Vagina (tissue), 2 donors: ENCODE measurements around the gene IFT27. TPM values are rescaled to one million over a fixed set of nuclear protein-coding genes. Genes with fewer than 3 reads are reported as not detected.
"Not testable (repeated sequence)": the region's sequence is repeated elsewhere in the genome, so short reads cannot be mapped to it uniquely, and the experiment has no call there.

Experiments used
- DNase-seq, 2 donors: peaks; one replicate each; pipeline ENCODE4 v3.0.0-alpha.2; 2017; ENCODE audit errors: extremely low spot score in 2 of 2
- H3K27ac ChIP-seq: fragments of 200-600 bp; sonication (generic); one replicate; pipeline ENCODE4 v1.5.1; 2019
- H3K27me3 ChIP-seq: fragments of 200-600 bp; sonication (generic); one replicate; pipeline ENCODE4 v1.5.1; 2019
- H3K36me3 ChIP-seq, 2 donors: fragments of 200-600 bp; sonication (generic); one replicate each; pipeline ENCODE4 v1.5.1; 2017 to 2019
- H3K4me1 ChIP-seq: fragments of 200-600 bp; sonication (generic); one replicate; pipeline ENCODE4 v1.5.1; 2019
- H3K4me3 ChIP-seq, 2 donors: fragments of 200-600 bp; sonication (generic); 1 replicate in 1 of 2; 2 replicates in 1 of 2; pipeline ENCODE4 v1.5.1; 2016 to 2019
- H3K9me3 ChIP-seq: fragments of 200-600 bp; sonication (generic); one replicate; pipeline ENCODE4 v1.5.1; 2019
- POLR2A ChIP-seq, 2 donors: fragments of 450-650 bp; IDR thresholded peaks; one replicate each; pipeline ENCODE4 v1.6.1; 2017; ENCODE audit warnings: antibody characterized with exemption in 2 of 2, mild to moderate bottlenecking in 2 of 2, moderate library complexity in 2 of 2
- POLR2AphosphoS5 ChIP-seq, 2 donors: sonication (generic); formaldehyde crosslinking; IDR thresholded peaks; one replicate each; pipeline ENCODE4 v1.9.0; 2017; ENCODE audit warnings: antibody characterized with exemption in 2 of 2, mild to moderate bottlenecking in 2 of 2, low read depth in 1 of 2; ENCODE audit not compliant: insufficient read depth in 1 of 2
- intact Hi-C: fragments of 100-400 bp; cut with DNase I; formaldehyde crosslinking; loops from one replicate; pipeline ENCODE4 v1.15.1; 2023
- total RNA-seq: library from RNA; depleted of rRNA; stranded (reverse); fragments of >200 nt; gene quantifications from one replicate; pipeline ENCODE4 v1.2.3, GENCODE V29; 2016
- TF ChIP-seq, protein P1 (sequence below), 3 experiments: fragments of 450-650 bp in 2 of 3; fragments of 200-600 bp in 1 of 3; sonication (generic) in 1 of 3; IDR thresholded peaks; one replicate each; pipeline ENCODE4 v1.5.1; 2017 to 2019; ENCODE audit warnings: antibody characterized with exemption in 3 of 3, mild to moderate bottlenecking in 2 of 3, moderate library complexity in 2 of 3

The IFT27 gene
- total RNA-seq, 1 donor from 2014 or later, result 15.0 TPM

- TF ChIP-seq, protein P1, sequence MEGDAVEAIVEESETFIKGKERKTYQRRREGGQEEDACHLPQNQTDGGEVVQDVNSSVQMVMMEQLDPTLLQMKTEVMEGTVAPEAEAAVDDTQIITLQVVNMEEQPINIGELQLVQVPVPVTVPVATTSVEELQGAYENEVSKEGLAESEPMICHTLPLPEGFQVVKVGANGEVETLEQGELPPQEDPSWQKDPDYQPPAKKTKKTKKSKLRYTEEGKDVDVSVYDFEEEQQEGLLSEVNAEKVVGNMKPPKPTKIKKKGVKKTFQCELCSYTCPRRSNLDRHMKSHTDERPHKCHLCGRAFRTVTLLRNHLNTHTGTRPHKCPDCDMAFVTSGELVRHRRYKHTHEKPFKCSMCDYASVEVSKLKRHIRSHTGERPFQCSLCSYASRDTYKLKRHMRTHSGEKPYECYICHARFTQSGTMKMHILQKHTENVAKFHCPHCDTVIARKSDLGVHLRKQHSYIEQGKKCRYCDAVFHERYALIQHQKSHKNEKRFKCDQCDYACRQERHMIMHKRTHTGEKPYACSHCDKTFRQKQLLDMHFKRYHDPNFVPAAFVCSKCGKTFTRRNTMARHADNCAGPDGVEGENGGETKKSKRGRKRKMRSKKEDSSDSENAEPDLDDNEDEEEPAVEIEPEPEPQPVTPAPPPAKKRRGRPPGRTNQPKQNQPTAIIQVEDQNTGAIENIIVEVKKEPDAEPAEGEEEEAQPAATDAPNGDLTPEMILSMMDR (IDR thresholded peaks at IDR 0.05), result no peak
- TF ChIP-seq POLR2A (IDR thresholded peaks at IDR 0.05) (no peak), POLR2AphosphoS5 (IDR thresholded peaks at IDR 0.05; ENCODE audit: insufficient read depth in 1 of 2, low read depth in 1 of 2) (no peak)
- Histone ChIP-seq H3K4me1 (no peaks in the 10 kb centered on the region), H3K36me3 (no peaks in the 10 kb centered on the region), H3K4me3 (no peak overlapping the region), H3K27ac (no peak overlapping the region), H3K27me3 (no peaks in the 10 kb centered on the region), H3K9me3 (no peaks in the 10 kb centered on the region)
- intact Hi-C loops, result no loop called here
- peak; percentile 31 to 58 for DNase-seq
These were observed 42.6 kb downstream of the IFT27 start for GRCh38 chr22:36733271-36733670.

DNA sequence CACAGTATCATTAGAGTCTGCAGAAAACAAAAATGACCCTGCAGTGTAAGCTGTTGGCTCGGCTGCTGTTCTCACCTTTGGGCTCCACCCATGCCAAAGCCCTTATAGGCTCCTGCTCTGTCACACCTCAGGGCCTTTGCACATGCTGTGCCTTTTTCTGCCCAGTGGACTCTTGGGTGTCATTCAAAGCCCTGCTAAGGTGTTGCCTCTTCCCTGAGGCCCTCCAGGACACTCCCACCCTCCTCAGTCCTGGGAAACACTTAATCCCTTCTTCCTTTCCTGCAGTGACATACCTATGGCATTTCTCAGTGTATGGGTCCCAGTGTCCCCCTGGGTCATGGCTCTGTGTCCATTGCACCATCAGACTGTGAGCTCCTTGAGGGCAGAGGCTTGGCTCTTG lies 43.3 kb downstream of the IFT27 start:
- no peaks in the 10 kb centered on the region for H3K27me3 ChIP-seq
- DNase-seq, result peak; percentile 49 to 55

DNA sequence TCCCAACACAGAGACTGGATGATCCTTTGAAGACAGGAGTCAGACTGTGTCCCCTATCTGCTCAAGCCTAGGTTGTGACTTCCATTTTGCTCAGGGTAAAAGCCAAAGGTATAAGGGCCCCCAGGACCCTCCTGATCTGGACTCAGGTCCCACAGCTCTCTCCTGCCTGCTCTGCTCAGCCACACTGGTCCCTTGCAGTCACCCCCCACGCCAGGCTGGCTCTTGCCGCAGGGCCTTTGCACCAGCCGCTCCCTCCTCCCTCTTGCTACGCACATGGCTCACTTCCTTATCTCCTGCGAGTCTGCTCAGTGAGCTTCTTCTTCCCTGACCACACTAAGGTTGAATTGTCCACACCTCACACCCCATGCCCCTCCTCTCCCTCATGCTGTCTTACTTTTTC lies 44.0 kb downstream of the IFT27 start:
- peak; percentile 44 to 64 for DNase-seq
- intact Hi-C loops, result no loop called here
- no peaks in the 10 kb centered on the region for H3K4me1 ChIP-seq
- no peaks in the 10 kb centered on the region for H3K36me3 ChIP-seq
- H3K27me3 ChIP-seq, result no peaks in the 10 kb centered on the region
- no peak overlapping the region for H3K4me3 ChIP-seq
- H3K9me3 ChIP-seq, result no peaks in the 10 kb centered on the region
- no peak overlapping the region for H3K27ac ChIP-seq
- TF ChIP-seq POLR2AphosphoS5 (IDR thresholded peaks at IDR 0.05; ENCODE audit: insufficient read depth in 1 of 2, low read depth in 1 of 2), result no peak
- TF ChIP-seq POLR2A (IDR thresholded peaks at IDR 0.05), result no peak
- TF ChIP-seq, protein P1 (IDR thresholded peaks at IDR 0.05), result no peak

More for the DNA sequence above, 43.3 kb downstream of the IFT27 start:
- TF ChIP-seq POLR2A (IDR thresholded peaks at IDR 0.05) (no peak), POLR2AphosphoS5 (IDR thresholded peaks at IDR 0.05; ENCODE audit: insufficient read depth in 1 of 2, low read depth in 1 of 2) (no peak)
- TF ChIP-seq, protein P1 (IDR thresholded peaks at IDR 0.05), result no peak
- Histone ChIP-seq H3K36me3 (no peaks in the 10 kb centered on the region), H3K27ac (no peak overlapping the region), H3K4me1 (no peaks in the 10 kb centered on the region), H3K4me3 (no peak overlapping the region), H3K9me3 (no peaks in the 10 kb centered on the region)
- intact Hi-C loops, result no loop called here

DNA sequence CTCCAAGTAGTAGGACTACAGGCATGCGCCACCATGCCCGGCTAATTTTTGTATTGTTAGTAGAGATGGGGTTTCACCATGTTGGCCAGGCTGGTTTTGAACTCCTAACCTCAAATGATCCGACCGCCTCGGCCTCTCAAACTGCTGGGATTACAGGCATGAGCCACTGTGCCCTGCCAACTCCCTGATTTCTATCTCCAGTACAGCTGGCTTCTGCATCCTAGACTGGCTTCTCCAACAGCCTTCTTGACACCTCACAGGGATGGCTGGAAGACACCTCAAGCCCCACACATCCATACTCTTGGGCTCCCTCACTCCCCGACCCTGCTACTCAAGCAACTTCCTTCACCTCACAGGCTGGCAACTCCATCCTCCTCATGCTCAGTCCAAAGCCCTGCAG lies 44.6 kb downstream of the IFT27 start:
- H3K27ac ChIP-seq, H3K36me3 ChIP-seq, intact Hi-C loops, H3K27me3 ChIP-seq, H3K4me3 ChIP-seq, H3K4me1 ChIP-seq, H3K9me3 ChIP-seq: not testable (repeated sequence)
- DNase-seq, result peak in 1 of 2 donors; percentile 81

- Histone ChIP-seq H3K4me1 (no peaks in the 10 kb centered on the region), H3K4me3 (no peak overlapping the region), H3K9me3 (no peaks in the 10 kb centered on the region), H3K27me3 (no peaks in the 10 kb centered on the region), H3K36me3 (no peaks in the 10 kb centered on the region), H3K27ac (no peak overlapping the region)
- peak; percentile 58 to 72 for DNase-seq
- TF ChIP-seq POLR2AphosphoS5 (IDR thresholded peaks at IDR 0.05; ENCODE audit: insufficient read depth in 1 of 2, low read depth in 1 of 2) (no peak), POLR2A (IDR thresholded peaks at IDR 0.05) (no peak)
- TF ChIP-seq, protein P1 (IDR thresholded peaks at IDR 0.05), result no peak
- intact Hi-C loops, result no loop called here
These were observed 45.6 kb downstream of the IFT27 start for GRCh38 chr22:36730176-36730858.
